G401 (cell line): ENCODE data around the gene TNFRSF6B. TPM values are rescaled to one million over a fixed set of nuclear protein-coding genes. Genes with fewer than 3 reads are reported as not detected.

Source experiments
- DNase-seq: peaks from one replicate; pipeline ENCODE4 v3.0.0-alpha.2; 2015; ENCODE audit warnings: low spot score
- in situ Hi-C: cut with HindIII; loops from 2 replicates; pipeline ENCODE4 v1.10.0; 2016; ENCODE audit warnings: low sequenced_read_pairs, mixed read lengths
- total RNA-seq: library from RNA; depleted of rRNA; stranded (reverse); fragments of >200 nt; shearing (Covaris generic); gene quantifications from 2 replicates; pipeline ENCODE4 v1.2.3, GENCODE V29; 2014

Gene TNFRSF6B
- total RNA-seq, 1 experiment from 2014 or later: not detected

GRCh38 chr20:63693083-63693732 is 3.2 kb upstream of the TNFRSF6B start:
- in situ Hi-C loops: no loop called here
- DNase-seq: no peak

- in situ Hi-C loops: no loop called here
- DNase-seq: no peak
Observed at GRCh38 chr20:63693733-63694583, 2.5 kb upstream of the TNFRSF6B start.

- in situ Hi-C loops: no loop called here
- no peak for DNase-seq
Observed at GRCh38 chr20:63694584-63695423, 1.6 kb upstream of the TNFRSF6B start.

GRCh38 chr20:63695424-63696305 is 787 bp upstream of the TNFRSF6B start:
- in situ Hi-C loops: no loop called here
- no peak for DNase-seq

- in situ Hi-C loops: no loop called here
- no peak for DNase-seq
Observed at GRCh38 chr20:63696306-63696627, 185 bp upstream of the TNFRSF6B start.

GRCh38 chr20:63697357-63697867 is 960 bp downstream of the TNFRSF6B start:
- in situ Hi-C loops: no loop called here
- no peak for DNase-seq

- no peak for DNase-seq
- in situ Hi-C loops: no loop called here
Observed at GRCh38 chr20:63697868-63698545, 1.6 kb downstream of the TNFRSF6B start.

GRCh38 chr20:63698739-63699465 is 2.5 kb downstream of the TNFRSF6B start:
- no peak for DNase-seq
- in situ Hi-C loops: no loop called here

- in situ Hi-C loops: no loop called here
- DNase-seq: no peak
Observed at GRCh38 chr20:63699466-63700198, 3.2 kb downstream of the TNFRSF6B start.

- DNase-seq: no peak
- in situ Hi-C loops: no loop called here
Observed at GRCh38 chr20:63700199-63701050, 4.0 kb downstream of the TNFRSF6B start.

- DNase-seq: no peak
- in situ Hi-C loops: no loop called here
Observed at GRCh38 chr20:63701051-63701328, 4.5 kb downstream of the TNFRSF6B start.

- no peak for DNase-seq
- in situ Hi-C loops: no loop called here
Observed at GRCh38 chr20:63701329-63702035, 5.0 kb downstream of the TNFRSF6B start.

- no peak for DNase-seq
- in situ Hi-C loops: no loop called here
Observed at GRCh38 chr20:63702036-63702665, 5.7 kb downstream of the TNFRSF6B start.

- DNase-seq: no peak
- in situ Hi-C loops: no loop called here
Observed at GRCh38 chr20:63702751-63703470, 6.5 kb downstream of the TNFRSF6B start.

- in situ Hi-C loops: no loop called here
- DNase-seq: no peak
Observed at GRCh38 chr20:63703471-63703975, 7.1 kb downstream of the TNFRSF6B start.
